AG20443 (cell line): ENCODE data around the gene CENPP.
A peak's percentile ranks its signal among the peaks of the same experiment; 100 is the strongest.
"Not testable (repeated sequence)": the region's sequence is repeated elsewhere in the genome, so short reads cannot be mapped to it uniquely, and the experiment has no call there.

Source experiments
- DNase-seq: peaks from one replicate; pipeline ENCODE4 v3.0.0; 2012; ENCODE audit warnings: low spot score, mixed read lengths

Gene CENPP

DNA sequence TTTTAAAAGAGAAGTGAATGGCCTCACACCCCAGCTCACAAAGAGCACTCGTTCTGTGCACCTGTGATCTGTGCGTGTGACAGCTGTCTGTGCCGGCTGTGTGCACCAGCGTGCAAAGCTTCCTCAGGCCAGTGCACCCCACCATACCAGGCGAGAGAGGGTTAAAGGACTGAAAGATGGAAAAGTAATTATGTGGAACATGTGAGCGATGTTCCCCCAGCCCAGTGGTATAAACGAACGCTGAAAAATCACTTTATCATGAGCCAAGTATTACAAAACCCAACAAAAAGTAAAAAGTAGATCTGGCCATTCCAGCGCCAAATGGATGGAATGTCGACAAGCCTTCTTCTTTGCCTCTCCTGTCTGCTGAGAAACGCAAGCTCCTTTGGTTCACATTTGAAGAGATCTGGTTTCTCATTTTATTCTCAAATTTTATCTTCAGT, 290.5 kb downstream of the CENPP start:
- DNase-seq, result peak; percentile 8

GRCh38 chr9:92616655-92617111, 290.9 kb downstream of the CENPP start:
- peak; percentile 52 for DNase-seq

- DNase-seq, result no peak
These were observed 291.6 kb downstream of the CENPP start for GRCh38 chr9:92617195-92617813.

GRCh38 chr9:92617951-92618510, 292.3 kb downstream of the CENPP start:
- no peak for DNase-seq

DNA sequence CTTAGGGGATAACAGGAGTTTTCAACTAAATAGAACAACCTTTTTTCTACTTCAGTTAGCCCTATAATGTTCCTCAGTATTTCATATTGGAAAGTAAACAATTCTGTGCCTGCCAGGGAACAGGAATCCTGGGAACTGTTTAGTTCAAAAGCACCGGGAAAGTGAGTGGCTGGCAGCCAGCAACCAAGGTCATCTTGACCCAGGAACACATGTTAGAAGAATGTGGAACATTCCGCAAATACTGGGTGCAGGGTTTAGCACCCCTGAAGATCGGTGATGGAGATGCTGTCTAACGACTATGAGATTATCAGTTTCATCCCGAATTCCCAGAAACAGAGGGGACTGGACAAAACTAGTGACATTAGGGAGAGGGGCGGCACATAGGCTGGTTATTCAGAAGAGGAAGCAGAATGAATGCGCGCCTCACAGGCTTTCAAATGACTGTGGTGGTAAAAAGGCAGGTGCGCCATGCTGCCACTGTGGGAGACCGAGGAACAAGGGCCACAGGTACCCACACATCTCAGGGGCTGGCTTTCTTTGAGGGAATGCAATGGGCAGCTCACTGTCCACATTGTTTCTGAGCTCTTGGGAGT, 293.0 kb downstream of the CENPP start:
- DNase-seq, result no peak

GRCh38 chr9:92619601-92620300, 294.0 kb downstream of the CENPP start:
- no peak for DNase-seq

DNA sequence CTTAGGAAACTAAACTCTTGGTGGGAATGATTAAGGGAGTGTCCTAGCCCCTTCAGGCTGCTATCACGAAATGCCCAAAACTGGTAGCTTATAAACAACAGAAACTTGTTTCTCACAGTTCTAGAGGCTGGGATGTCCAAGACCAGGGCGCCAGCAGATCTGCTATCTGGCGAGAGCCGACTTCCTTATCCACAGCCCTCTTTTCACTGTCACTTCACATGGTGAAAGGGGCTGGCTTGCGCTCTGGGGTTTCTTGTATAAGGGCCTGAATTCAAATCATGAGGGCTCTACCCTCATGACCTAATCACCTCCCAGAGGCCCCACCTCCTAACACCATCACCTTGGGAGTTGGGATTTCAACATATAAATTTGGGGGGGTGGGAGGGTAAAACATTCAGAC, 295.1 kb downstream of the CENPP start:
- no peak for DNase-seq

GRCh38 chr9:92623936-92624335, 298.2 kb downstream of the CENPP start:
- DNase-seq, result not testable (repeated sequence)

GRCh38 chr9:92626484-92626883, 300.7 kb downstream of the CENPP start:
- no peak for DNase-seq

GRCh38 chr9:92627651-92628050, 301.9 kb downstream of the CENPP start:
- DNase-seq, result no peak

GRCh38 chr9:92631452-92632343, 305.9 kb downstream of the CENPP start:
- DNase-seq, result no peak

GRCh38 chr9:92632641-92633040, 306.9 kb downstream of the CENPP start:
- no peak for DNase-seq

DNA sequence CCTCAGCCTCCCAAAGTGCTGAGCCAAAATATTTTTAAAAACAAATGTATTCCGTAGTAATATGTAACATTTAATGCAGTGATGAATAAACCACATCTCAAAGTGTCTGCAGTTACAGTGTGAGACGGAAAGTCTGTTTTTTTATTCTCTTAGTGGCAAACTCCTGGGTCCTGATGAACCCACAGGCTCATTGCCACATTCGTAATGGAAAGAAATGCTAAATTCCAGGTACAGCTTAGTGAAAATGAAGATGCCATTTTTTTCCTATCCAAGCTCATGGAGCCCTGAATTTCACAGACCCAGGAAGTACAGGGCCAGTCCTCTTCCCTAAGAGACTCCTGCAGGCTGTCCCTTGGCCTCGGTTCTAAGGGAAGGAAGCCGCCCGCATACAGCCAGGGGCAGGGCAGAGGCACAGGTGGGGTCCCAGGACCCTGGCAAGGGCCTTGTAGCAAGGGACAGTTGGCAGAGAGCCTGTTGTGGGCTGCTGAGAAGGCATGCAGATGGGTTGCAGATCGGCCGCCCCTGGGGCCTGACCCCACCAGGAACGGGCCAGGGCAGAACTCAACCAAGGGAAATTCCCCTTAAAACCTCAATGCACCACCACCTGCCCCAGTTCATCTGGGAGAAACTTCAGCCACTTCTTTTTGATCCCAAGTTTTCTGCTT, 308.0 kb downstream of the CENPP start:
- DNase-seq, result no peak

DNA sequence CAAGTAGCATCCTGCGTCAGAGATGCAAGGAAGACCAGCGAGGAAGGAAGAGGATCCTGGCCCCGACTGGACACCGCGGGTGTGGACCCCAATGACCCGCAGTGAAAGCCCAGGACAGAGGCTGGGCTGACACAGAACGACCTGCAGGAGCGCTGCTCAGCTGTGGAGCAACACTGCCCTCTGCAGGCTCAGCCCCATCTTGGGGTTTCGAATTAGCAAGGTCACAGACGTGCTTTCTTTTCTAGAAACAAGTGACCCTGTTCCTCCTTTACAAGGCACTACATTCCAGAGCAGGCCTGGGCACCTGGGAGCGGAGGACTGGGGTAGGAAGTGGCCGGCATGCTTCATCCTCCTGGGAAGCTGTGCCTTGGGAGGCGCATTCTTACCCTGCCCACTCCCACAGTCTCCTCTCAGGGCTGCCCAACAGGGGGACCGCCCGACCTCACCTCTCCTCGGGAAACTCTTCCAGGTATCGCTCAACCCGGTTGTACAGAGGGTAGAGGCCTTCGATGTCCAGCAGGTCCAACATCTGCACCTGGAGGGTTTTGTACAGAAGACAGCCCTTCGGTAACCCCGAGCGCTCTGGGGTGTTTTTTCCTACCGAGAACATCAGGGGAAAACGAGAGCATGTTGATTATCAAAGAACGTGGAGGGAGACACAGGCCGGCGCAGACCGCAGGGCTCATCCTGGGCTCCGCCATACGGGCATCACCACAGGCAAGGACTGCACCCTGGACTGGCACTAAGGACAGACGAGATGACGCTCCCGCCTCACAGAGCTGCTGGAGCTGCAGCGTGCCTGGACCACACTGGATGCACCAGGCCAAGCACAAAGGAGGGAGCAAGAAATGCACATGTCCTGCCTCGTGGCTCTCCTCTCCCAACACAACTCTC, 309.2 kb downstream of the CENPP start:
- peak; percentile 91 for DNase-seq

- no peak for DNase-seq
These were observed 310.0 kb downstream of the CENPP start for GRCh38 chr9:92635760-92636159.

- DNase-seq, result no peak
These were observed 310.9 kb downstream of the CENPP start for GRCh38 chr9:92636627-92637026.

GRCh38 chr9:92637326-92637725, 311.6 kb downstream of the CENPP start:
- no peak for DNase-seq

DNA sequence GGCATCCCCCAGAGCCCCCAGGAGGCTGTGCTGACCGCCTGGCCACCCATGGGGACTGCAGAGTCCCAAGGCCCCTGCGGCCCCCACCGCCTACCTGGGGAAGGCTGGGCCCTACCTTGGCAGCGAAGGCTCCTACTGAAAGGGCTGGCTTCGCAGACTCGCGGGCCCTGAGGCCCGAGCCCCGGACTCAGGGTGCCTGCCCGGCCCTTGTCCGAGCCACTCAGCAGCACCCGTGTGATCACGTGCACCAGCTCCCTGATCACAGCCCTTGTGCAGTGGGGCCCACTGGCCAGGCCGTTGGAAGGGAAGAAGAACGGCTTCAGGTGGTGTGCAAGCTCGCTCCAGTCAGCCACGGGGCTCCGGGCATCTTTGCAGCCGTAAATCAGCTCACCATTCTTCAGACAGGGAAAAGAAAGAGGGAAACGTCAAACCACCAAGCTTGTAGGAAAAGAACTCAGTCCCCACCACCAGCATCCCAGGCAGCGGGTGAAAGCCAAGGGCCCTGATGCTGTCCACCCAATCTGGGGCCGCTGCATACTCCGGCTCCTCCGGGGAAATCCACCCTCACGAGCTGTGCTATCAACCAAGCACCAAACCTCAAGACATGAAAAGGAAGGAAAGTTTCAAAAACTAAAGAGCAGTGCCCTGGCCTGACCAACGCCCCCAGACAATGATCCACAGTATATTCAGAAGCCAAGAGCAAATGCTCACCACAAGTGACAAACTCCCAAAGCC, 312.3 kb downstream of the CENPP start:
- DNase-seq, result no peak

DNA sequence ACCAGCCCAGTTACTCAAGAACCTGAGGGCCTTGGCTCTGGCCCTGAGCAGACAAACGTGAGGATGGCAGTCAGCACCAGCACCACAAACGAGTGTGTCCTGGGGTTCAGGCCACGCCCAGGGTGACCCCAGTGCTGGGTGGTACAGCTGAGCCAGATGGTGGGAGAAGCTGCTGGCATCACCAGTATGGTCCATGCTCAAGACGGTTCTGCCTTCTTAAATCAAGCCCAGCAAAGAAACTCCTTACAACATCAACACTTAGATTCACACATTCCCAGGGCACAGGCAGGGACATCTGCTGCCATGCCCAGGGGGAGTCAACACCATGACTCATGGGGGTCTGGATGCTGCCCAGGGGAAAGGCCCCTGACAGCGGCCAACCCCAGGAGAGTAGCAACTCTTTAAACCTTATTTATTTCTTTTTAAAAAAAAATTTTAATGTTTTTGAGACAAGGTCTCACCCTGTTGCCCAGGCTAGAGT, 312.9 kb downstream of the CENPP start:
- peak; percentile 52 for DNase-seq
